HG03457 (cell line): ENCODE results near the gene KTI12.
A peak's percentile ranks its signal among the peaks of the same experiment; 100 is the strongest.
"Not testable (repeated sequence)": the region's sequence is repeated elsewhere in the genome, so short reads cannot be mapped to it uniquely, and the experiment has no call there.

Experiments used
- ATAC-seq: cut with Tn5 transposase; IDR thresholded peaks from one replicate; pipeline ENCODE4 v1.9.1; 2021; ENCODE audit warnings: moderate number of reproducible peaks; ENCODE audit not compliant: unreplicated experiment

KTI12 gene

GRCh38 chr1:52041551-52042185, 8.1 kb upstream of the KTI12 start:
- no peak for ATAC-seq

DNA sequence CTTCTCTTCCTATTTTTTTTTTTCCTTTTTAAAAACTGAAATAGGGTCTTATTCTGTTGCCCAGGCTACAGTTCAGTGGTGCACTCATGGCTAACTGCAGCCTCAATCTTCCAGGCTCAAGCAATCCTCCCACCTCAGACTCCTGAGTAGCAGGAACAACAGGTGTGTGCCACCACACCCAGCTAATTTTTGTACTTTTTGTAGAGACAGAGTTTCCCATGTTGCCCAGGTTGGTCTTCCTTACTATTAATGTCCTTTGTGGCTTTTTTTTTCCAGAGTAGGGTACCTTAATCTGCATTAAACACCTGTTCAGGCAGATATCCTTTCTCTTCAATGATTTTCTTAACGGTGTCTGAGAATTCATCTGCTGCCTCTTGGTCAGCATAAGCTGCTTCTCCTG, 4.3 kb upstream of the KTI12 start:
- no peak for ATAC-seq

GRCh38 chr1:52037402-52037814, 3.8 kb upstream of the KTI12 start:
- no peak for ATAC-seq

GRCh38 chr1:52034050-52034384, 407 bp upstream of the KTI12 start:
- ATAC-seq: no peak

- ATAC-seq: no peak
Observed at GRCh38 chr1:52032785-52033131, 852 bp downstream of the KTI12 start.

DNA sequence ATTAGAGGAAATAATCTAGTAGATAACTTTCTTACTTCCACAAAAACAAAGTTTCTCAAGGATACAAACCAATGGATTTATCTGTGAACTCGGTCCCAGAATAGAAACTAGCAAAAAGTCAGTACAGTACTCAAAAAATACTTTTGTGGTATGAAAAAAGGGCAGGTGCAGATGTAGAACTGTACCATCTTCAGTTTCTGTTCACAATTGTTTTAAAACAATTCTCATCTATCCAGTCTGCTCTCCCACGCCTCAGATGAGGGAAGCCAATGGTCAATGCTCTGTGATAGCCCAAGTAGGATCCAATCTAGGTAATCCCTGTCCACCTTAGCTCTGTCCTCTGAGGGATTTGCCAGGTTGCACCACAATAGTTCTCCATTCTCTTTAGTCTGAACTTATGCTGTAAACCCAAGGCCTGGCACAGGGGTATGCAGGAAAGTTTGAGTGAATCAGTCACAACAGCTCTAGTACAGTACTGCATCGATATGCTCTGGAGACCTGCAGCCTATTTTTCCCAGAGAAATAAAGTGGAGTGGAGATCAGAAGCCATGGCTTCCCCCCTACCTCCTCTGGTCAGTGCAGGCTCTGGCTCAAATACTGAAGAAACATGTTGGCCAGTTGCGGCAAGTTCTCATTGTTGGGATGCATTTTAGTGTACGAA, 1.4 kb downstream of the KTI12 start:
- ATAC-seq: no peak

GRCh38 chr1:52028839-52029238, 4.8 kb downstream of the KTI12 start:
- ATAC-seq: not testable (repeated sequence)

GRCh38 chr1:52028328-52028727, 5.3 kb downstream of the KTI12 start:
- no peak for ATAC-seq

- ATAC-seq: no peak
Observed at GRCh38 chr1:52026278-52026677, 7.3 kb downstream of the KTI12 start.

GRCh38 chr1:52022133-52022532, 11.5 kb downstream of the KTI12 start:
- no peak for ATAC-seq

DNA sequence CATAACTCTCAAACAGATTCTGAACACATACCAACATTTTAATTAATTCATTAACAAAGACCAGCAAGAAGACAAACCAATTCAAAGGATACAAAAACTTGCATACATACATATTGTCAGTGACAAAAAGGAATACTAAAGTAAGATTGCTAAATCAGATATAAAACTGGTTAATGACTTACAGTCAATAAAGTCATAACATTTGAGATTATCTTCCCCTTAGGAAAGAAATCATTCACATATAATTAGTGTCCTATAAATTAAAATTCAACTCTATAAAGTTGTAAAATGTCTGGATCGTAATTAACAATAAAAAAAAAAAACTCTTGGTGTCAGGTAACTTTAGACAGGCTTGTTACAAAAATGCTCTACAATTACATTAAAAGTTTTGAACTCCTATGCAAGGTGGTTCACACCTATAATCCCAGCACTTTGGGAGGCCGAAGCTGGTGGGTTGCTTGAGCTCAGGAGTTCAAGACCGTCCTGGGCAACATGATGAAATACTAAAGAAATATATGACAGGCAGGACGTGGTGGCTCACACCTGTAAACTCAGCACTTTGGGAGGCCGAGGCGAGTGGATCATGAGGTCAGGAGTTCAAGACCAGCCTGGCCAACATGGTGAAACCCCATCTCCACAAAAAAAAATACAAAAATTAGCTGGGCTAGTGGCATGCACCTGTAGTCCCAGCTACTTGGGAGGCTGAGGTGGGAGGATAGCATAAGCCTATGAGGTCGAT, 25.4 kb downstream of the KTI12 start:
- ATAC-seq: no peak

DNA sequence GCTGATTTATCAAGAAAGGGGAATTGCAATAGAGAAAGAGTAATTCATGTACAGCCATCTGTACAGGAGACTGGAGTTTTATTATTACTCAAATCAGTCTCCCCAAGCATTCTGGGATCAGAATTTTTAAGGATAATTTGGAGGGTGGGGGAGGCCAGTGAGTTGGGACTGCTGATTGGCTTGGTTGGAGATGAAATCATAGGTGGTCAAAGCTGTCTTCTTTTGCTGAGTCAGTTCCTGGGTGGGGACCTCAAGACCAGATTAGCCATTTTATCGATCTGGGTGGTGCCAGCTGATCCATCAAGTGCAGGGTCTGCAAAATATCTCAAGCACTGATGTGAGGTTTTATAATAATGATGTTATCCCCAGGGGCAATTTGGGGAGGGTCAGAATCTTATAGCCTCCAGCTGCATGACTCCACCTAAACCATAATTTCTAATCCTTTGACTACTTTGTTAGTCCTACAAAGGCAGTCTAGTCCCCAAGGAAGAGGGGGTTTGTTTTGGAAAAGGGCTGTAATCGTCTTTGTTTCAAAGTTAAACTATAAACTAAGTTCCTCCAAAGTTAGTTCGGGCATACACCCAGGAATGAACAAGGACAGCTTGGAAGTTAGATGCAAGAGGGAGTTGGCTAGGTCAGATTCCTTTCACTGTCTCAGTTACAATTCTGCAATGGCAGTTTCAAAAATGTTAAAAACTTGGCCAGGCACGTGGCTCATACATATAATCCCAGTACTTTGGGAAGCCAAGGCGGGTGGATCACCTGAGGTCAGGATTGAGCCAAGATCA, 26.2 kb downstream of the KTI12 start:
- no peak for ATAC-seq

DNA sequence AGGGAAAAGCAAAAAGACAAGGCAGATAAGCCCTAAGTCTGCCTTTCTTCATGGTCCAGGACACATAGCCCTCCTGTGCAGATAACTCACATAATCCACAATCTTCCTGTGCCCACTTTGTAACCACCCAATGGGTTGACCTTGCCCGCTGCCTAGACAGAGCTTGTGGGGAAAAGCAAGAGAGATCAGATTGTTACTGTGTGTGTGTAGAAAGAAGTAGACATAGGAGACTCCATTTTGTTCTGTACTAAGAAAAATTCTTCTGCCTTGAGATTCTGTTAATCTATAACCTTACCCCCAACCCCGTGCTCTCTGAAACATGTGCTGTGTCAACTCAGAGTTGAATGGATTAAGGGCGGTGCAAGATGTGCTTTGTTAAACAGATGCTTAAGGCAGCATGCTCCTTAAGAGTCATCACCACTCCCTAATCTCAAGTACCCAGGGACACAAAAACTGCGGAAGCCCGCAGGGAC, 27.5 kb downstream of the KTI12 start:
- ATAC-seq: not testable (repeated sequence)

- ATAC-seq: not testable (repeated sequence)
Observed at GRCh38 chr1:52005548-52005947, 28.1 kb downstream of the KTI12 start.

GRCh38 chr1:52003877-52004276, 29.7 kb downstream of the KTI12 start:
- no peak for ATAC-seq

GRCh38 chr1:52002038-52002917, 31.3 kb downstream of the KTI12 start:
- peak; percentile 52 for ATAC-seq

GRCh38 chr1:51998701-51999100, 34.9 kb downstream of the KTI12 start:
- ATAC-seq: no peak

- ATAC-seq: no peak
Observed at GRCh38 chr1:51997974-51998382, 35.6 kb downstream of the KTI12 start.

- no peak for ATAC-seq
Observed at GRCh38 chr1:51990478-51990965, 43.1 kb downstream of the KTI12 start, which contains the start of gene RAB3B. RAB3B (minus strand) TSS chr1:51990700; CDS start chr1:51977117, 13,583 bp downstream.
